Measurements from ENCODE around the gene SMOC2.

The SMOC2 gene

DNA sequence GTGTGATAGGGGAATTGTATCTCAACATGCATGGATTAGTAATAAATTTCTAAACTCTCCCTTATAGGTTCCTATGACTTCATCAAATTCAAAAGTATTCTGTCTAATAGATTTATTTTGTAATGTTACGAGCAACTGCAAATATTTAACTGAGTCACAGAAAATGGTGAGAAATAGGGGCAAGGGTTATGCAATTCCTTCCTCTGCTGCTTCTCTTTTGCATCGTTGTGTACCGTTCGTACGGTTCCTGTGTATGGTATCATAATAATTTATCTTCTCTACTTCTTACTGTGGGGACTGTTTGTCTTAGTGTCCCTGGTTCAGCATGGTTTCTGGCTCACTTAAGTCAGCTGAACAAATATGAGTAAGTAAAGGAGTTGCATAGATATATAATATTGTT is 44.8 kb downstream of the SMOC2 start:
- DNase-seq (ENCODE audit: low read depth), result no peak

DNA sequence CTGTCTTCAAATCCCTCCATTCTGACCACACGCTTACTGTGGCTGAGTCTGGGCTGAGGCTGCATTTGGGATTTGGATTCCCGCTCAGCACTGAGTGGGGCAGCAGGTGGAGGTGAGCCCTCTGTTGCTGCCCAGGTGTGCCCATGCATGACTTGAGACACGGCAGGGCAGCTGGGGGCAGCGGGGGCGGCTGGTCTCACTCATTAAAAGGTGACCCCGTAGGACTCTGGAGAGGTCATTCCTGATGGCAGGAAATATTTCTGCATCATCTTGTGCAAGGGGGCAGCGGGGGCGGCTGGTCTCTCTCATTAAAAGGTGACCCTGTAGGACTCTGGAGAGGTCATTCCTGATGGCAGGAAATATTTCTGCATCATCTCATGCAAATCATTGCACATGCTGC is 49.8 kb downstream of the SMOC2 start:
- DNase-seq (ENCODE audit: low read depth), result no peak

DNA sequence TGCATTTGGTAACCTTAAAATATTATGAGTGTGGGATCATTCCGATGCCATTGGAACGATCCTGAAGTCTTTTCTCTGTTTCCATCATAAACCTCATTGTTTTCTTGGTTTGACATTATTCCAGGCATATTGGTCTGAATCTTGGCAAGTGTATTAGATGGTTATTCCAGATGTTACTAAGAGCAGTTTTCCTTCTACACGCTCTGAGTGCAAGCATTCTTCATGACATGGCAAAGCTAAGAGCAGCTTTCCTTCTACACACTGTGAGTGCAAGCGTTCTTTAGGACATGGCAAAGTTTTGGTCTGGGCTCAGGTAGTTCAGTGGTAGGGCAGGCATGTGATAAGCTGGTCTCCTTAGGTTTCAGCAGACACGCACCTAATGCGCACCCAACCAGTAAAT is 53.0 kb downstream of the SMOC2 start:
- DNase-seq (ENCODE audit: low read depth), result no peak

DNA sequence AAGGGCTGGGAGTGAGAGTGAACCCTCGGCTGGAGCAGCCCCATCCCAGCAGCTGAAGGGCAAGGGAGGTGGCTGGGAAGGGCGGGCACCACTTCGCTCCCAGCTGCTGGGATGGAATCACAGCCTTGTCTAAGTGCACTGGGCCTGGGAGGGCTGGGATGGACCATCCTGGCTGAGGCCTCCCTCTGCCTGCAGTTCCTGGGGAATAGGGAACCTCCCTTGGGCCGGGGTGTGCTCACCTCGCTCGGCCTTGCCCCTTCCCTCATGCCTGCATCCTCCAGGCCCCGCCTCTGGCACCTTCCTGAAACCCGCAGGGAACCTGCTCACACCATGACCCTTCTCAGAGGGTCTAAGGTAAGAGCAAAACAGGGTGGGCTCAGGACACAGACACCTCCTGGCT is 53.7 kb downstream of the SMOC2 start:
- DNase-seq (ENCODE audit: low read depth), result no peak

DNA sequence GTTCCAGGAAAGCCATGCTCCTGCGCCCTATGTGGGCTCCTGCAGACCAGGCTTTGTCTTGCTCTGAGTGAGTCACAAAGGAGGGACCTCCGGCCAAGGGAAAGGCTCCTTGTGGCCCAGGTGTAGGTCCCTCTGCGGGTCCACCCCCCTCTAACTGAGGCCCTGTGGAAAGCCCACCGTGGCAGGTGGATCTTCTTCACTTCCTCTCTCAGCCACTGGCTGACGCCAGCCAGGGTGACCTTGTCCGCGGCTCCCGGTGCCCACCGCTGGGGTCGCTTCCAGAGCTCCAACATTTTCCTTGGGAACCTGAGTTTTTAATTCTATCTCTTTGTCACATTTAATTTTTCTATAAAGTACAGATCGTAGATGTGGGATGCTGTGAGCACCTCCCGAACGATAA is 54.1 kb downstream of the SMOC2 start:
- no peak for DNase-seq (ENCODE audit: low read depth)

DNA sequence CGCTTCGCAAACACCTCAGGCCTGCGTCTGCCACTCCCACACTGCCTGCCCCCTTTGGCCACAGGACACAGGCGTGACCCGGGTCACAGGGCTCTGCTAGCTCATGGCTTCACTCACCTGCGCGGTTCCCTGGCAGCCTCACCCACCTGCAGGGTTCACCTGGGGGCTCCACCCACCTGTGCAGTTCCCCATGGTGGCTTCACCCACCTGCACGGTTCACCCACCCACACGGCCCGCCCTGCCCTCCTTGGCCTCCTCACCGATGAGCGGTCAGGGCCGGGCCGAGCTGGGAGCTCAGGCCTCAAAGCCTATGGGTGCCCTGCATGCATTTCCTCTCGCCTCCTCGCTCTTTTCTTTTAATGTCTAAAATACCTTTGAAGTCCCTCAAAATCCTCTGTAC is 54.7 kb downstream of the SMOC2 start:
- DNase-seq (ENCODE audit: low read depth), result no peak

DNA sequence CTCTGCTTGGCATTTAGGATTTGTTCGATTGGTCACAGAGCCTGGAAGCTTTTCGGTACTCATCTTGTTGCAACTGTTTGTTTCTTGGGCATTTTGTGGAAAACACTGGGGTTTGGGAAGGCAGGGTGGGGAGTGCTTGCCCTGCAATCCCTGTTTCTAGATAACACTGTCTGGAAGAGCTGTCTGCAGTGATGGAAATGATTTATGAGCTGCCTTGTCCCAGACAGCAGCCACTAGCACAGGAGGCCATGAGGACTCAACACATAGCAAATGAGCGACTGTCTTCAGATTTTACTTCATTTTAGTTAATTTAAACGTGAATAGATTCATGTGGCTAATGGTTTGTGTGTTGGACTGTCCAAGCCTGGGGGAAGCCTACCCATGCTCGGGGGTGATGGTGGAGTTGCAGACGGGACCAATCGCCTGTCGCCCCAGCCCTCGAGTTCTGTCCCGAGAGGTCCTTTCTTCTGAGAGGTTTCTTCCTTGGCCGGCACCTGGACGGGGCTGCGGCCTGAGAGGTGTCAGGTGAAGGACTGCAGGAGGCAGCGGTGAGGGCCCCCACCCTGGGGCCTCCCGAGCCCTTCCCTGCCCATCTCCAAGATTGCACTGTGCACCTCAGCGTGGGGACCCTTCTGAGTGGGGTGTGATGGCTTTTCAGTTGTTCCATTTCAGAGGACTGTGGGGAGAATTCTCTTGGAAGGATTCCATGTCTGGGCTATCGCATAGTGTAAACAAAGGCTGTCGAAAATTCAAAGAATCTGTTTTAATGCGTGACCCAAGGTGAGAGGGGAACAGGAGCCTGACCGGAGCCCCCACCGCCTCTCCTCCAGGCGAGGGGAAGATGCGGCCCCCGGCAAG is 55.4 kb downstream of the SMOC2 start:
- DNase-seq (ENCODE audit: low read depth), result no peak

DNA sequence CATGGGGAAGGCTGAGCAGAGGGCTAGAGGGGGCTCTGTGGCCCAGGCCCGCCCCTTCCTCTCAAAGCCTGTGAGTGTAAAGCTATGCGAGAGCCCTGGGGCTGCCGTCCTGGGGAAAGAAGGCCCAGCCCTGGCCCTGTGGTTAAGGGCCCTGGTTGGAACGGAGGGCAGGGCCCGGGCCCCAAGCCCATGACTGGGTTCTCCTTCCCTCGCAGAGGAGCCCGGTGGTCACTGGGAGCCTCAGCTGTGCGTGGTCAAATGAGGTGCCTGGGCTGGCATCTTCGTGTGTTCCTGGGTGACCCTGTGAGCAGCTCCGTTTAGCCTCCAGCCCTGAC is 56.0 kb downstream of the SMOC2 start:
- DNase-seq (ENCODE audit: low read depth), result no peak

DNA sequence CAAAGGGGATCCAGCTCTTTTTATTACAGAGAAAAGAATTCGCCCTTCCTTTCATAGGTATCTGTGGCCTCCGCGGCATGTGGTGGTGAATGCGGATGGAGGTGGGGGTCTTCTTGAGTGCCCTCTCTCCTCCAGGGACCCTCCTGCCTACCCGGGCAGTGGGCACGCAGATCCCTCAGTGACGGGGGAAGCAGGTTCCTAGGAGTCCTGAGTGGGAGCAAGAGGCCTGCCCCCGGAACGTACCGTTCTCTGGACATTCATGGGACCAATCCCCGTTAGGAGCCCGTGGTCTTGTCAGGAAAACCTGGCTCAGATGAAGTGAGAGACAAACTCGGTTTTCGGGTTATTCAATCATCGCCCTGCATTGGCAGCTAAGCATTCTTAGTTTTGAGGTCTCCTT is 56.4 kb downstream of the SMOC2 start:
- no peak for DNase-seq (ENCODE audit: low read depth)

DNA sequence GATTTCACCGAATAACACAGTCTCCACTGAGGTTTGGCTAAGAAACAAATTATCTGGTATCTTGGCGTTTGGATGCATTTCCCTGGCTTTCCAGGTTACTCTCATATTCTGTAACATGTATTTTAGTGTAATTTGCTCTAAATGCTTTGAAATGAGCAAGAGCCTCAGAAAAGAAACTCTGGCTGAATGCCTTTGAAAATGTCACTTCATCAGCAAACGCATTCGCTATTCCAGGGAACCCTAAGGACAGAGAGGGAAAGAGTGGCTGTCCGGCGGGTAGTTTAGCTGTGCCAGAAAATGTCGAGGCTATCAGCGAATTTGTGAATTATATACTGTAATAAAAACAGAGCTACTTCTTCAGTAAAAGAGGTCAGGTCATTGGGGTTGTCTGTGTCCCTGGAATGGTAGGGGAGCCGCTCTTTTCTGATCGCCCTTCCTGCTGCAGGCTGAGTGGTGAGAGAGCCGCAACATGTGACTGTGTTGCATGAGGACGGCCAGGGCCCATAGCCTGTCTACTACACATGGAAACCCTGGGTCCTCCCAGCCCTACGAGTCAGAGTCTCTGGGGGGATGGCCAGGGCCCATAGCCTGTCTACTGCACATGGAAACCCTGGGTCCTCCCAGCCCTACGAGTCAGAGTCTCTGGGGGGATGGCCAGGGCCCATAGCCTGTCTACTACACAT is 57.3 kb downstream of the SMOC2 start:
- no peak for DNase-seq (ENCODE audit: low read depth)

DNA sequence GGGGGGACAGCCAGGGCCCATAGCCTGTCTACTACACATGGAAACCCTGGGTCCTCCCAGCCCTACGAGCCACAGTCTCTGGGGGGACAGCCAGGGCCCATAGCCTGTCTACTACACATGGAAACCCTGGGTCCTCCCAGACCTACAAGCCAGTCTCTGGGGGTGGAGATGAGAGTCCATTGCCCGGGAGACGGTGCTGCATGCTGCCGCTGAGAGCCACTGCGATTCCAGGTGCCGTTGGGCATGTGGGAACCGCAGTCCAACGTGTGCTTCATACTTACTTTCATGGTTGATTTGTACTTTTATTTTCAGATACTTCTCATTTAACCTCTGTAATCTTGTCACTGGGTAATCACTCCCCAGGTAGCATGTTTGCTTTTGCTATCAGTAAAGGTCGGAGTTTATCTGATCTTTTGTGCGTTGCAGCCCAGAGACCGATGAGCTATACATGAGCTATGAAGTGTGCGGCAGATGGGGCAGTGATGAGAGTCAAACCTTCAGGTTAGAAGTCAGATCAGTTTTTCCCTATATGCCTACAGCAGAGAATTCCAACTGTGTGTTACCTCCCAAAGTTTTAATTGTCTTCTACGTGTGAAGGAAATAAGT is 58.2 kb downstream of the SMOC2 start:
- DNase-seq (ENCODE audit: low read depth), result no peak

DNA sequence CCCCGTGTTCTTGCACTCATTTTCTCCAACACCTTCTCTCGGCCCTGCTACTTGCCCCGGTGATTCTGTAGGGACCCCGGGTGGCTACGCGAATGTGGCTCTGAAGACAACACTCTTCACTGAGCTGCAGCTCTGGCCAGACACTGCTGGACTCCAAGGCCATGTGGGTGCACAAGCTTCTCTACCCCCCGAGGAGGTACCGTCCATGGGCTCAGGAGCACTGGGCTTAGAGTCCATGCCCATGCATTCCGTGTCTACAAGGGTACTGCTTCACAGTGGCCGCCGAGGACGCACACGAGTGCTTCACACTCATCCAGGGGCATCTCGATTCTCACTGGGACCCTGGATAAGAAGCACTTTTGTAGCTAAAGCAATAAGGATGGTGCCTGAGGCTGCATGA is 59.5 kb downstream of the SMOC2 start:
- DNase-seq (ENCODE audit: low read depth), result no peak

DNA sequence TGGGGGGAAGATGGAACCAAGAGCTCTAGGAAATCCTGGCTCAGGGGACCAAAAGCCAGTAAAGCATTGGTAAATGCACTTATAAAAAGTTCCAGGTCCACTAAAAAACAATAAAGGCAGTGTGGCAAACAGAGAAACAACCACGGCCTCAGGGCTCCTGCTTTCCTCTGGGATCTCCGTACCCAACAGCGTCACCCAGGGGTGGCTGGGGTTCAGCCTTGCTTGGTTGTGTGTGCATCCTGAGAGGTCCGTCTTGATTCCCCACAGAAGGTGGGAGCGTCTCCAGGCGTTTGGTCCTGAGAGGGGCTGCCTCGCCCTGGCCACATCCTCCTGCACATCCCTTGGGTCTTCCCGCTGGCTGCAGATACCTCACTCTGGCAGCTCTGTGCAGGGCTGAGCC is 60.6 kb downstream of the SMOC2 start:
- no peak for DNase-seq (ENCODE audit: low read depth)

DNA sequence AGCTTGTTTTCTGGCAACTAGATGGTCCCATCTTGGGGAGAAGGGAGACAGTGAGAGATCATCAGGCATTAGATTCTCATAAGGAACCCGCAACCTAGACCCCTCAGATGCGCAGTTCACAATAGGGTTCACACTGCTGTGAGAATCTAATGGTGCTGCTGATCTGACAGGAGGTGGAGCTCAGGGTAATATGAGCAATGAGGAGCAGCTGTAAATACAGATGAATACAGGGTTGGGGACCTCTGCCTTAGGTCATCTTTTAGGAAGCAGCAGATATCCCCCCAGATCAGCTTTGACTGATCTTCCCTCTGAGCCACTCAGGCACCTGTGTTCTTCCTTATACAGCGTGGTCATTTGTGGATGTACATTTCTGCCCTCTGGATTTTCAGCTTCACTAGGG is 63.4 kb downstream of the SMOC2 start:
- DNase-seq (ENCODE audit: low read depth), result no peak

DNA sequence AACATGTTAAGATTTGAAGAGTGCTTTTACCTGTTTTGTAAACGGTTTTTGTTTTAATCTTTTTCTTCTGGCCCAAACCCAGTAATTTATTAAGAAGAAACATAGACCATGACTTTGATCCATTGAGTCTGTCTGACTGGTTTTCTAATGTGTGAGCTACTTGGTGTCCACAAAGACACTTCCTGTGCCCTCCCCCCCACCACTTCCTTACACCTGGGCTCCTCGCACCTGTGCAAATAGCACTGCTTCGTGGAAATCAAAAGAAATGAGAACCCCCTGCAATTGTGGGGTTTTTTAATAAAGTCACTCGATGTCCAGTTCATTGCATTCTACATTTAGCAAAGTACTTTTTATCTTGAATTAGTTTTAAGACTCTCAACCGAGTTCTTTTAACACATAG is 65.5 kb downstream of the SMOC2 start:
- DNase-seq (ENCODE audit: low read depth), result no peak

DNA sequence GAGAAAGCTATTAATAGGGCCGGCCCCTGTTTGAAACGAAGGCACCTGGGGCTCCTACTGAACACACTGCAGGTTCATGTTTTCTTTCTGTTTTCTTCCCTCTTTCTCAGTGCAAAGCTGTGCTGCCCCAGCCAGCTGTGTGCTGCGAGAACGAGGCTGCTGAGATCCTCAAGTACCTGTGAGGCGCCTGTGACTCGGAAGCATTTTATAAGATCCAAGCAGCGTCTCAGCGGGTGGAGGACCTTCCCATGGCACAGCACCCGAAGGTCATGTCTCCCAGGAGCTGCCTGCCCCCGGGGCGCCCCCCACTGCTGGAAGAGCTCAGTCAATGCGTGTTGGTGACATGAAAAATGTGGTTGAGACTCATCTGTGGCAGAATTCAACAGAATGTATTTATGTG is 66.3 kb downstream of the SMOC2 start:
- no peak for DNase-seq (ENCODE audit: low read depth)

DNA sequence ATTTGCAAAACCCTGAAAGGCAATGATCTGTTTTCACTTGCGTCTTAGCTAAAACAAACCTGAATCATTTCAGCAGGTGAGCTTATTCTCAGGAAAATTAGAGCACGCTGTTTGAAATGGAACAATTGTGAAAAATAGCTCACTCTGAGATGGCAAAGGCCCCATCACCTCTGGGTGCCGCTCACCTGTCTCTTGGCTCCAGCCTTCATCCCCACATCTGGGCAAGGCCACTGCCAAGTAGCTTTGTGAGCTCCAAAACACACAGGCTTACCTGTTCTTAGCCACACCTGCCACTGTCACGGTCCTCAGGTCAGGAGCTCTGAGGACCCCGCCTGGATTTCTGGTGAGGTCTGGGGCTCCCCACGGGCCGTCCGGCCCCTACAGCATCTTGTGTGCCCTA is 66.7 kb downstream of the SMOC2 start:
- DNase-seq (ENCODE audit: low read depth), result no peak

DNA sequence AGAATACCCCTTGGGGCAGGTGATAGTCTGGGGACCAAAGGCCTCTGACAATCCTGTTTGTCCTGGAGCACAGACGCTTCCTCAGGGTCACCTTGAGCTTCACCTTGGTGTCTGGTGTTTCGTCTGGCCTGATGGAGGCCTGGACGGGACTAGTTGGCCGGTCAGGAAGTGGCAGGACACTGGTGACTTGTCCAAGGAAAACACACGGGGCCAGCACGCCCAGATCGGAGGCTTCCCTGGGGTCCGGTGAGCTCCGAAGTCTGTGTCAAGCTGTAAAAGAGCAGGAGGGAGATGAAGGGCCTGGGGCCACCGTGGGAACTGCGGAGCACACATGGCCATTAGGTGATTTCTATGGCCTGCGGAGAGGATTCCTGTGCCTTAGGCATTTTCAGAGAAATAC is 67.9 kb downstream of the SMOC2 start:
- DNase-seq (ENCODE audit: low read depth), result no peak

DNA sequence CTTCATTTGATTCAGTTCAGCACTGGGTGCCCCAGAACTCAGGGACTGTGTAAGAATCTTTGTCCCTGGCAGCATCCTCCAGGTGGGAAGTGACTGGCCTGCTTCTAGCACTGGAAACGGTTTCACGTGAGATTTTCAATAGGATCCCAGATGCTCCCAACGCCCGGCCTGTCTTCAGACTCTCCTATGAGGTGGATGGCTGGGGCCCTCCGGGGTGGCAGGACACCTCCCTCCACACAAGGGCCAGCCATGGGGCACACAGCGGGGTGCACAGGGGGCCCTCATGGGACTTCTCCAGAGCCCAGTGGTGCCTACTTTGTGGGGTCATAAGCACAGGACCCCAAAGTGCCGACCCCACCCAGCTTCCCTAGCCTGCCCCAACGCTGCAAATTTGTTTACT is 72.8 kb downstream of the SMOC2 start:
- DNase-seq (ENCODE audit: low read depth), result no peak

DNA sequence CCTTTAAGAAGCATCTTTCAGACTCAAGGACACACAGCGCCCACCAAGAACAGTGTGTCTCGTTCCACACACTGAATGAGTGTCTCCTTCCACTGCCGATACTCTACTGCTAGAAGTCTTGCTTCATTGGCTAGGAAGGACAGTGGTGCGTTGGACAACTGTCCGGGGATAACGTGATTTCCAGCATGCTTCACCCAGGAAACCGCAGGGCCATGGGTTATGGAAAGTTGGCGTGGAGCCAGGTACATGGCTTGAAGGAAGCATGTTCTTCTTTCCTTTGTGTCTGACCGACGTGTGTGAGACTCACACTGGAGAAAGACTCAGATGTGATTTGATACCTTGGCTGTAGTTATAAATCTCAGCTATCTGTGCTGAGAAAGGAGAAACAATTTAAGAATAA is 73.2 kb downstream of the SMOC2 start:
- no peak for DNase-seq (ENCODE audit: low read depth)

DNA sequence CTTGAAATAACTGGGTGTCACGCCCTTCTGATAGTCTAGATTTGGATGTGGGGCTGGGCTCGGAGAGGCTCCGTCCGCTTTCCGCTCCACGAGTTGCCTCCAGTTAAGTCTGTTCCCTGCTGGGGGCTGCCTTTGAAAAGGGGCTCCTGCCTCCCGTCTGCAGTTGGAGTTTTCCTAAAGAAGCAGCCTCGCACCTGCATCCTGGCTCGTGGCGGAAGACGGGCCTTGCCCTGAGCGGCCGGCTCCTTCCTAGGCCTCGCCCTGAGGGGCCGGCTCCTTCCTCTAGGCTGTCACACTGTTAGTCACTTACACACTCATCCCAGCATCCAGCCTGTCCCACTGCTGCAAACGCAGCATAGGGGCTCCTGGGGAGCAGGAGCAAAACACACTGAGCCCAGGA is 74.4 kb downstream of the SMOC2 start:
- no peak for DNase-seq (ENCODE audit: low read depth)

DNA sequence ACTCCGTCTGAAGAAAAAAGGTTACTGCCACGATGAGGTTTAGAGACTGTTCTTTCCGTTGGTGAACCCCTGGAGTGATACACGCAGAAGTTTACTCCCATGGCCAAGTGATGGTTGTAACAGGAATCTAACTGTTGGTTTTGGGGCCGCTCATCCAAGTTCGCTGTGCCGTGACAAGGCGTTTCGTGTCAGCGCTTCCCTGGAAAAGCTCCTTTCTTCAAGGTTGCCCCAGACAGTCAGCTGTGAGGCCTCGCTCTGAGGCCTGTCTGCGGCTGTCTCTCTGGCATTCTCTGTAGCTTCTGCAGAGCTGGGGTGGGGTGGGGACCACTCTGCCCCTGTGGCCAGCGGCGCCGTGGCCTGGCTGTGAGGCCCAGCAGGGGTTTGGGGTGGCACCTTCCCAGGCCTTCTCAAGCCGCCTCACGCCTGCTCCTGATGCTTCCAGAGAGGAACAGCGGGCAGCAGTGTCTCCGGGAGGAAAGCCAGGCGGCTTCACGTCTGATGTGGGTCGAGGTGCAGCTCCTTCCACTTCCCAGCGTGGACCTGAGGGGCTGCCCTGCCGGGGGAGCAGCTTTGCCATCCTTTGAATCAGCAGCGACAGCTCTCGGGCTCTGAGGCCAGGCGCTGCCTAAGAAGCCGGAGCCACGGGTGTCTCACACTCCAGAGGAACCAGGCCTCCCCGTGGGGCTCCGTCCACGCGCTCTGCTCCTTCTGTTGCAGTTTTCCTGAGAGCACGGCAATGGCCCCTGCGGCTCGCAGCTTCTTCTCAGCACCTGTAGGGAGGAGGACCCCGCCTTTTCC is 76.2 kb downstream of the SMOC2 start:
- DNase-seq (ENCODE audit: low read depth), result no peak

Data from stimulated activated CD8-positive, alpha-beta memory T cell treated with anti-CD3 and anti-CD28 coated beads, Interleukin-4, amount 100 ng/mL, for 24 hours (primary cell).